ENCODE results near the gene RAB28.

- TF ChIP-seq GATA2 (IDR thresholded peaks at IDR 0.05; ENCODE audit: low read depth, low read length) (no peak), GATA3 (IDR thresholded peaks at IDR 0.05; ENCODE audit: low read depth, low read length) (no peak)
Observed at GRCh38 chr4:13322681-13323101, 161.4 kb downstream of the RAB28 start.
